CD14-positive monocyte (primary cell): ENCODE results near the gene OPA1. TPM values are rescaled to one million over a fixed set of nuclear protein-coding genes. Genes with fewer than 3 reads are reported as not detected.
A peak's percentile ranks its signal among the peaks of the same experiment; 100 is the strongest.
"Not testable (repeated sequence)": the region's sequence is repeated elsewhere in the genome, so short reads cannot be mapped to it uniquely, and the experiment has no call there.

Experiments used
- DNase-seq, 3 donors: peaks; one replicate each; pipeline ENCODE4 v3.0.0-alpha.2; 2011 to 2022
- H2AFZ ChIP-seq: 2 replicates; pipeline ENCODE4 v1.6.0; 2012; ENCODE audit warnings: mild to moderate bottlenecking, low read depth, low read length, inconsistent platforms; ENCODE audit not compliant: insufficient read depth, poor library complexity, severe bottlenecking
- H3K27ac ChIP-seq, 2 donors: 1 replicate in 1 of 2; 2 replicates in 1 of 2; pipeline ENCODE4 v1.5.1; 2012 to 2013; ENCODE audit warnings: low read length in 2 of 2, control low read depth in 1 of 2, inconsistent platforms in 1 of 2, low read depth in 1 of 2, mild to moderate bottlenecking in 1 of 2
- H3K27me3 ChIP-seq, 2 donors: one replicate each; pipeline versions ENCODE4 v1.6.0 to v1.6.1; 2011 to 2013; ENCODE audit warnings: low read length in 2 of 2; ENCODE audit not compliant: control insufficient read depth in 2 of 2, insufficient read depth in 2 of 2
- H3K36me3 ChIP-seq, 2 donors: replicated peaks in 1 of 2; 1 replicate in 1 of 2; 2 replicates in 1 of 2; pipeline versions ENCODE4 v1.5.1 to v1.6.1; 2012 to 2013; ENCODE audit warnings: low read length in 2 of 2, control low read depth in 1 of 2, inconsistent platforms in 1 of 2, mild to moderate bottlenecking in 1 of 2; ENCODE audit not compliant: insufficient read depth in 2 of 2, control insufficient read depth in 1 of 2
- H3K4me1 ChIP-seq, 2 donors: 1 replicate in 1 of 2; 2 replicates in 1 of 2; pipeline versions ENCODE4 v1.5.1 to v1.6.1; 2012 to 2013; ENCODE audit warnings: low read length in 2 of 2, control low read depth in 1 of 2, inconsistent platforms in 1 of 2, mild to moderate bottlenecking in 1 of 2, moderate library complexity in 1 of 2; ENCODE audit not compliant: insufficient read depth in 2 of 2, control insufficient read depth in 1 of 2
- H3K4me2 ChIP-seq: replicated peaks from 2 replicates; pipeline ENCODE3; 2012; ENCODE audit warnings: low read length, moderate library complexity, mild to moderate bottlenecking; ENCODE audit not compliant: poor library complexity, severe bottlenecking; ENCODE audit errors: extremely low read depth
- H3K4me3 ChIP-seq, 3 experiments: fragments of 200-600 bp in 1 of 3; sonication (generic) in 1 of 3; replicated peaks in 1 of 3; 1 replicate in 2 of 3; 2 replicates in 1 of 3; pipeline ENCODE4 v1.5.1; 2011 to 2013; ENCODE audit warnings: low read length in 3 of 3, mild to moderate bottlenecking in 3 of 3, control low read depth in 2 of 3, low read depth in 2 of 3, inconsistent platforms in 1 of 3, moderate library complexity in 1 of 3
- H3K79me2 ChIP-seq: 2 replicates; pipeline ENCODE4 v1.6.0; 2012; ENCODE audit warnings: mild to moderate bottlenecking, control low read depth, inconsistent platforms, low read length, moderate library complexity; ENCODE audit not compliant: insufficient read depth
- H3K9ac ChIP-seq: 2 replicates; pipeline ENCODE4 v1.6.0; 2017; ENCODE audit warnings: low read length, mild to moderate bottlenecking; ENCODE audit not compliant: insufficient read depth, poor library complexity, severe bottlenecking
- H3K9me3 ChIP-seq, 2 donors: replicated peaks in 1 of 2; 1 replicate in 1 of 2; 2 replicates in 1 of 2; pipeline versions ENCODE4 v1.5.1 to v1.6.1; 2012 to 2013; ENCODE audit warnings: low read length in 2 of 2, control low read depth in 1 of 2; ENCODE audit not compliant: control insufficient read depth in 1 of 2, insufficient read depth in 1 of 2
- H4K20me1 ChIP-seq: 2 replicates; pipeline ENCODE4 v1.6.0; 2012; ENCODE audit warnings: mild to moderate bottlenecking, low read length, control low read depth, moderate library complexity; ENCODE audit not compliant: insufficient read depth
- H3K27ac Mint-ChIP-seq, 7 donors: one replicate each; pipeline ENCODE4 v1.8.0; 2020; ENCODE audit warnings: mild to moderate bottlenecking in 7 of 7, mixed read lengths in 7 of 7, moderate library complexity in 6 of 7, inconsistent platforms in 2 of 7
- H3K27me3 Mint-ChIP-seq, 3 donors: one replicate each; pipeline ENCODE4 v1.8.0; 2021 to 2022; ENCODE audit warnings: low read depth in 3 of 3, mild to moderate bottlenecking in 3 of 3, mixed read lengths in 3 of 3, moderate library complexity in 3 of 3, inconsistent platforms in 1 of 3
- H3K36me3 Mint-ChIP-seq, 2 donors: one replicate each; pipeline ENCODE4 v1.8.0; 2020; ENCODE audit warnings: mixed read lengths in 2 of 2, inconsistent platforms in 1 of 2, mild to moderate bottlenecking in 1 of 2
- H3K4me1 Mint-ChIP-seq: one replicate; pipeline ENCODE4 v1.8.0; 2020; ENCODE audit warnings: mild to moderate bottlenecking, mixed read lengths
- H3K4me3 Mint-ChIP-seq, 2 donors: one replicate each; pipeline ENCODE4 v1.8.0; 2020; ENCODE audit warnings: mild to moderate bottlenecking in 2 of 2, mixed read lengths in 2 of 2, moderate library complexity in 1 of 2
- H3K9me3 Mint-ChIP-seq, 7 donors: one replicate each; pipeline ENCODE4 v1.8.0; 2020 to 2022; ENCODE audit warnings: mixed read lengths in 7 of 7, mild to moderate bottlenecking in 6 of 7, moderate library complexity in 6 of 7, inconsistent platforms in 2 of 7
- CTCF ChIP-seq: fragments of 200-600 bp; IDR thresholded peaks from one replicate; pipeline ENCODE4 v1.8.0; 2022; ENCODE audit warnings: antibody characterized with exemption, mild to moderate bottlenecking
- WGBS: methylation state at CpG from one replicate; pipeline ENCODE4 v1.1.5; 2013; ENCODE audit warnings: missing lambda C conversion rate; ENCODE audit not compliant: insufficient coverage; 5-methylcytosine and 5-hydroxymethylcytosine counted together
- intact Hi-C, 2 donors: fragments of 100-400 bp; cut with micrococcal nuclease; formaldehyde crosslinking; loops; one replicate each; pipeline versions ENCODE4 v1.15.0 to v1.15.1; 2023
- polyA plus RNA-seq, 3 donors: library from polyadenylated mRNA; depleted of rRNA in 1 of 3; unstranded in 2 of 3; stranded (reverse) in 1 of 3; fragments of 300-500 nt in 2 of 3; fragments of >200 nt in 1 of 3; fragmentation: Illumina TruSeq in 2 of 3; gene quantifications; 1 replicate in 2 of 3; 2 replicates in 1 of 3; pipeline ENCODE4 v1.2.3, GENCODE V29; 2012 to 2021

The OPA1 gene
- polyA plus RNA-seq, 3 donors = 15.4 to 26.5 (median 18.1) TPM

- Histone ChIP-seq H3K9ac (no peak overlapping the region), H2AFZ (no peak overlapping the region), H3K36me3 (peaks cover 3 to 36% of the 10 kb centered on the region in 2 donors), H3K4me2 (no peak overlapping the region), H3K27ac (no peak overlapping the region), H3K4me1 (no peaks in the 10 kb centered on the region), H3K79me2 (peaks cover 45% of the 10 kb centered on the region), H3K27me3 (no peaks in the 10 kb centered on the region), H3K4me3 (no peak overlapping the region), H3K9me3 (peaks cover 0 to 4% of the 10 kb centered on the region in 2 donors), H4K20me1 (peaks cover 50% of the 10 kb centered on the region)
- WGBS = no CpG with 5 or more reads among the region's 2 CpGs
- Mint-ChIP-seq H3K9me3 (peaks cover 3 to 23% (median 12%) of the 10 kb centered on the region in 7 donors), H3K4me1 (peaks cover 2% of the 10 kb centered on the region), H3K4me3 (no peak overlapping the region), H3K27ac (no peak overlapping the region), H3K27me3 (peaks cover 0 to 2% (median 0%) of the 10 kb centered on the region in 3 donors), H3K36me3 (peaks cover 19 to 21% of the 10 kb centered on the region in 2 donors)
- intact Hi-C loops = no loop called here
- peak; percentile 47 to 70 (median 62) for DNase-seq
- peak; percentile 86 for TF ChIP-seq CTCF
Observed at GRCh38 chr3:193605876-193606275, 12.9 kb downstream of the OPA1 start.

- peaks cover 15 to 22% of the 10 kb centered on the region in 2 donors for H3K36me3 Mint-ChIP-seq
- H3K27me3 ChIP-seq, H3K9ac ChIP-seq, H3K4me3 ChIP-seq, intact Hi-C loops, H3K9me3 ChIP-seq, H3K27me3 Mint-ChIP-seq, H3K4me3 Mint-ChIP-seq, H3K27ac Mint-ChIP-seq, H3K4me2 ChIP-seq, H3K27ac ChIP-seq, DNase-seq, H2AFZ ChIP-seq, H3K4me1 ChIP-seq: not testable (repeated sequence)
- H4K20me1 ChIP-seq = peaks cover 49% of the 10 kb centered on the region
- H3K79me2 ChIP-seq = peaks cover 45% of the 10 kb centered on the region
- peaks cover 11% of the 10 kb centered on the region for H3K4me1 Mint-ChIP-seq
- H3K36me3 ChIP-seq = peaks cover 3 to 27% of the 10 kb centered on the region in 2 donors
- peaks cover 4 to 25% (median 20%) of the 10 kb centered on the region in 7 donors for H3K9me3 Mint-ChIP-seq
Observed at GRCh38 chr3:193606892-193607291, 13.9 kb downstream of the OPA1 start.

- peaks cover 11 to 30% (median 22%) of the 10 kb centered on the region in 7 donors for H3K9me3 Mint-ChIP-seq
- peaks cover 0 to 15% of the 10 kb centered on the region in 2 donors for H3K4me1 ChIP-seq
- WGBS = 95% methylated on average over 4 of the region's 11 CpGs
- H3K27ac ChIP-seq, intact Hi-C loops, H3K4me3 Mint-ChIP-seq, H3K27ac Mint-ChIP-seq, H3K9ac ChIP-seq, DNase-seq, H3K4me3 ChIP-seq, H3K27me3 ChIP-seq, H3K27me3 Mint-ChIP-seq, H2AFZ ChIP-seq, H3K4me2 ChIP-seq: not testable (repeated sequence)
- H4K20me1 ChIP-seq = peaks cover 44% of the 10 kb centered on the region
- H3K36me3 Mint-ChIP-seq = peaks cover 19 to 40% of the 10 kb centered on the region in 2 donors
- peaks cover 5 to 23% of the 10 kb centered on the region in 2 donors for H3K36me3 ChIP-seq
- peaks cover 45% of the 10 kb centered on the region for H3K79me2 ChIP-seq
- peaks cover 24% of the 10 kb centered on the region for H3K4me1 Mint-ChIP-seq
- peaks cover 0 to 12% of the 10 kb centered on the region in 2 donors for H3K9me3 ChIP-seq
Observed at GRCh38 chr3:193610516-193610915, 17.5 kb downstream of the OPA1 start.
